C4-2B (cell line): ENCODE results near the gene GLS.

Source experiments
- ZFX ChIP-seq: fragments of 450-650 bp; IDR thresholded peaks from 2 replicates; pipeline ENCODE4 v1.6.1; 2017
- TF ChIP-seq, protein P1 (sequence below): fragments of 450-650 bp; conservative IDR thresholded peaks from 2 replicates; pipeline ENCODE4 v1.5.1; 2017; ENCODE audit warnings: mild to moderate bottlenecking

GRCh38 chr2:190993292-190993643 lies 112.6 kb downstream of the GLS start:
- TF ChIP-seq, protein P1, sequence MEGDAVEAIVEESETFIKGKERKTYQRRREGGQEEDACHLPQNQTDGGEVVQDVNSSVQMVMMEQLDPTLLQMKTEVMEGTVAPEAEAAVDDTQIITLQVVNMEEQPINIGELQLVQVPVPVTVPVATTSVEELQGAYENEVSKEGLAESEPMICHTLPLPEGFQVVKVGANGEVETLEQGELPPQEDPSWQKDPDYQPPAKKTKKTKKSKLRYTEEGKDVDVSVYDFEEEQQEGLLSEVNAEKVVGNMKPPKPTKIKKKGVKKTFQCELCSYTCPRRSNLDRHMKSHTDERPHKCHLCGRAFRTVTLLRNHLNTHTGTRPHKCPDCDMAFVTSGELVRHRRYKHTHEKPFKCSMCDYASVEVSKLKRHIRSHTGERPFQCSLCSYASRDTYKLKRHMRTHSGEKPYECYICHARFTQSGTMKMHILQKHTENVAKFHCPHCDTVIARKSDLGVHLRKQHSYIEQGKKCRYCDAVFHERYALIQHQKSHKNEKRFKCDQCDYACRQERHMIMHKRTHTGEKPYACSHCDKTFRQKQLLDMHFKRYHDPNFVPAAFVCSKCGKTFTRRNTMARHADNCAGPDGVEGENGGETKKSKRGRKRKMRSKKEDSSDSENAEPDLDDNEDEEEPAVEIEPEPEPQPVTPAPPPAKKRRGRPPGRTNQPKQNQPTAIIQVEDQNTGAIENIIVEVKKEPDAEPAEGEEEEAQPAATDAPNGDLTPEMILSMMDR = no peak
- no peak for TF ChIP-seq ZFX
